Measurements from ENCODE around the gene DCTD. TPM values are rescaled to one million over a fixed set of nuclear protein-coding genes. Genes with fewer than 3 reads are reported as not detected.

Gene DCTD
- total RNA-seq, 1 experiment from 2014 or later = 100 TPM

DNA sequence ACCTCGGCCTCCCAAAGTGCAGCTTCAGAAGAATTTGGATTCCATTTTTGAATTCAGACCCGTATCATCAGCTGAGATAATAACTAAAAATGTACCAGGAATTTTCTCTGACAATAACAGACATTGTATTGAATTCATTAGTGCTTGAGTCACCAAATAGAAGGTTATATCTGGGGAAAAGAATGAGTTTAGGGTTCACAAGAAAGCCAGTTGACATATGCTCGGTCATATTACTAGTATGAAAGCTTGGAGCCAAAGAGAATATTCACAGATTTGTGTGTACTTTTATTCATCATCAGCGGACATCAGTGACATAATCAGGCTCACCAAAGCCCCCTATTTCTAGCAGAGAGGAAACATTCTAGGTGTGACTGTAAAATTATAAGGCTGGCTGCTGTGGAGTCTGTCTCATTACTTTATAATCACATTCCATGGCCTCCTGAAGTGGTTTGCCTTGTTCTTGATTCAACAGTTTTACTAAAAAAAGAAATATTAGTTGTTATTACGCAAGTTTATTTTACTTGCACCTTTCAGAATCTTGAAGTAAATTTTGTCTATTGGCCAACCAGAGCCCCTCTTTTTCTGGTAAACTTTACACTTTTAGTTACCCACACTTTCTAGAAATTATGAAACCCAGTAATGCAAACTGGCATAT lies 14.6 kb upstream of the DCTD start:
- Histone ChIP-seq H2BK120ac (ENCODE audit: low read depth, low read length, poor library complexity, severe bottlenecking) (no peak overlapping the region), H3K79me2 (ENCODE audit: insufficient read depth, low read length) (no peaks in the 10 kb centered on the region), H4K20me1 (ENCODE audit: control insufficient read depth, insufficient read depth, insufficient read length) (no peaks in the 10 kb centered on the region), H3K56ac (ENCODE audit: insufficient read length, low read depth, low read length) (no peak overlapping the region), H2BK12ac (ENCODE audit: insufficient read length, low read depth, low read length) (no peak overlapping the region), H3K23ac (ENCODE audit: insufficient read length, low read depth, low read length) (no peak overlapping the region), H4K5ac (ENCODE audit: insufficient read length, low read depth, low read length) (no peak overlapping the region), H3K79me1 (ENCODE audit: insufficient read depth, low read depth, low read length, poor library complexity, severe bottlenecking) (no peaks in the 10 kb centered on the region), H3K27ac (ENCODE audit: insufficient read length, low read depth, low read length) (no peak overlapping the region), H2AK5ac (ENCODE audit: insufficient read length, low read length) (no peak overlapping the region), H2AFZ (ENCODE audit: low read length) (no peak overlapping the region), H3K23me2 (ENCODE audit: insufficient read length, low read depth, low read length, poor library complexity, severe bottlenecking) (no peaks in the 10 kb centered on the region), H3K14ac (ENCODE audit: insufficient read depth, low read length) (no peak overlapping the region), H3K4ac (ENCODE audit: low read depth, low read length) (no peak overlapping the region), H3K27me3 (ENCODE audit: insufficient read depth, low read length) (no peaks in the 10 kb centered on the region), H3K18ac (ENCODE audit: insufficient read length, low read depth, low read length) (no peak overlapping the region), H2BK5ac (ENCODE audit: insufficient read length, low read length) (no peak overlapping the region), H3K4me2 (ENCODE audit: insufficient read depth, insufficient read length, low read length) (no peak overlapping the region), H3T11ph (ENCODE audit: low read length) (no peak overlapping the region), H3K9ac (ENCODE audit: extremely low read depth, insufficient read length, low read length) (no peak overlapping the region), H2BK15ac (ENCODE audit: low read depth, low read length) (no peak overlapping the region), H3K4me1 (ENCODE audit: insufficient read depth, low read length) (no peaks in the 10 kb centered on the region), H4K91ac (ENCODE audit: insufficient read length, low read depth, low read length) (no peak overlapping the region), H2BK20ac (ENCODE audit: low read depth, low read length, poor library complexity, severe bottlenecking) (no peak overlapping the region), H3K9me3 (ENCODE audit: control insufficient read depth, low read depth, low read length) (no peaks in the 10 kb centered on the region), H4K8ac (replicated peaks; ENCODE audit: insufficient read length, low read depth, low read length) (no peak overlapping the region)
- Mint-ChIP-seq H3K9me3 (no peaks in the 10 kb centered on the region), H3K4me3 (no peak overlapping the region), H3K4me1 (peaks cover 1% of the 10 kb centered on the region in 2 experiments), H3K36me3 (ENCODE audit: insufficient read depth in 1 of 3, low read depth in 3 of 3) (no peaks in the 10 kb centered on the region), H3K27ac (no peak overlapping the region), H3K27me3 (ENCODE audit: low read depth) (no peaks in the 10 kb centered on the region)
- TF ChIP-seq, protein P1, sequence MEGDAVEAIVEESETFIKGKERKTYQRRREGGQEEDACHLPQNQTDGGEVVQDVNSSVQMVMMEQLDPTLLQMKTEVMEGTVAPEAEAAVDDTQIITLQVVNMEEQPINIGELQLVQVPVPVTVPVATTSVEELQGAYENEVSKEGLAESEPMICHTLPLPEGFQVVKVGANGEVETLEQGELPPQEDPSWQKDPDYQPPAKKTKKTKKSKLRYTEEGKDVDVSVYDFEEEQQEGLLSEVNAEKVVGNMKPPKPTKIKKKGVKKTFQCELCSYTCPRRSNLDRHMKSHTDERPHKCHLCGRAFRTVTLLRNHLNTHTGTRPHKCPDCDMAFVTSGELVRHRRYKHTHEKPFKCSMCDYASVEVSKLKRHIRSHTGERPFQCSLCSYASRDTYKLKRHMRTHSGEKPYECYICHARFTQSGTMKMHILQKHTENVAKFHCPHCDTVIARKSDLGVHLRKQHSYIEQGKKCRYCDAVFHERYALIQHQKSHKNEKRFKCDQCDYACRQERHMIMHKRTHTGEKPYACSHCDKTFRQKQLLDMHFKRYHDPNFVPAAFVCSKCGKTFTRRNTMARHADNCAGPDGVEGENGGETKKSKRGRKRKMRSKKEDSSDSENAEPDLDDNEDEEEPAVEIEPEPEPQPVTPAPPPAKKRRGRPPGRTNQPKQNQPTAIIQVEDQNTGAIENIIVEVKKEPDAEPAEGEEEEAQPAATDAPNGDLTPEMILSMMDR (conservative IDR thresholded peaks at IDR 0.05) = no peak
- WGBS (ENCODE audit: extremely low coverage, insufficient read length, low lambda C conversion rate) = no CpG with 5 or more reads among the region's 5 CpGs
- DNase-seq = no peak
